Measurements from ENCODE around the gene IRAK2. TPM values are rescaled to one million over a fixed set of nuclear protein-coding genes. Genes with fewer than 3 reads are reported as not detected.
A peak's percentile ranks its signal among the peaks of the same experiment; 100 is the strongest.

The IRAK2 gene
- total RNA-seq, 1 experiment from 2014 or later = 0.61 TPM

GRCh38 chr3:10232137-10232536 lies 67.4 kb downstream of the IRAK2 start:
- no peaks in the 10 kb centered on the region for H3K79me1 ChIP-seq (ENCODE audit: insufficient read depth, low read depth, low read length, poor library complexity, severe bottlenecking)
- no peak overlapping the region for H3K14ac ChIP-seq (ENCODE audit: insufficient read depth, low read length)
- no peaks in the 10 kb centered on the region for H3K23me2 ChIP-seq (ENCODE audit: insufficient read length, low read depth, low read length, poor library complexity, severe bottlenecking)
- H3T11ph ChIP-seq (ENCODE audit: low read length) = no peak overlapping the region
- H3K4ac ChIP-seq (ENCODE audit: low read depth, low read length) = no peak overlapping the region
- no peaks in the 10 kb centered on the region for H4K20me1 ChIP-seq (ENCODE audit: control insufficient read depth, insufficient read depth, insufficient read length)
- H3K79me2 ChIP-seq (ENCODE audit: insufficient read depth, low read length) = no peaks in the 10 kb centered on the region
- no peak overlapping the region for H4K5ac ChIP-seq (ENCODE audit: insufficient read length, low read depth, low read length)
- H3K4me1 Mint-ChIP-seq = peaks cover 0 to 12% of the 10 kb centered on the region in 2 experiments; a peak in 3 of 4 replicates
- H3K9me3 Mint-ChIP-seq = peaks cover 1 to 7% of the 10 kb centered on the region in 2 experiments; a peak in 2 of 5 replicates
- no peak overlapping the region for H2AFZ ChIP-seq (ENCODE audit: low read length)
- H2BK5ac ChIP-seq (ENCODE audit: insufficient read length, low read length) = no peak overlapping the region
- 0 out of 7 replicates have a peak overlapping the region, but pooled peaks of 1 of the 3 experiments have one; percentile 20 for H3K27ac Mint-ChIP-seq
- no peaks in the 10 kb centered on the region for H3K27me3 ChIP-seq (ENCODE audit: insufficient read depth, low read length)
- H3K18ac ChIP-seq (ENCODE audit: insufficient read length, low read depth, low read length) = no peak overlapping the region
- no peaks in the 10 kb centered on the region for H3K4me1 ChIP-seq (ENCODE audit: insufficient read depth, low read length)
- H3K27me3 Mint-ChIP-seq (ENCODE audit: low read depth) = peaks cover 2% of the 10 kb centered on the region
- peaks cover 0 to 8% (median 2%) of the 10 kb centered on the region in 3 experiments; a peak in 4 of 7 replicates for H3K36me3 Mint-ChIP-seq (ENCODE audit: insufficient read depth in 1 of 3, low read depth in 3 of 3)
- H2BK15ac ChIP-seq (ENCODE audit: low read depth, low read length) = no peak overlapping the region
- H3K23ac ChIP-seq (ENCODE audit: insufficient read length, low read depth, low read length) = no peak overlapping the region
- H2BK20ac ChIP-seq (ENCODE audit: low read depth, low read length, poor library complexity, severe bottlenecking) = no peak overlapping the region
- TF ChIP-seq CTCF (conservative IDR thresholded peaks at IDR 0.05) = no peak
- H3K9me3 ChIP-seq (ENCODE audit: control insufficient read depth, low read depth, low read length) = no peaks in the 10 kb centered on the region
- H3K27ac ChIP-seq (ENCODE audit: insufficient read length, low read depth, low read length) = no peak overlapping the region
- H3K56ac ChIP-seq (ENCODE audit: insufficient read length, low read depth, low read length) = no peak overlapping the region
- no peak overlapping the region for H2BK12ac ChIP-seq (ENCODE audit: insufficient read length, low read depth, low read length)
- H2AK5ac ChIP-seq (ENCODE audit: insufficient read length, low read length) = no peak overlapping the region
- no peak overlapping the region for H2BK120ac ChIP-seq (ENCODE audit: low read depth, low read length, poor library complexity, severe bottlenecking)
- H3K9ac ChIP-seq (ENCODE audit: extremely low read depth, insufficient read length, low read length) = no peak overlapping the region
- no peak overlapping the region for H3K4me2 ChIP-seq (ENCODE audit: insufficient read depth, insufficient read length, low read length)
- no peak overlapping the region for H4K8ac ChIP-seq (replicated peaks; ENCODE audit: insufficient read length, low read depth, low read length)
- no peak overlapping the region for H4K91ac ChIP-seq (ENCODE audit: insufficient read length, low read depth, low read length)
- no peak overlapping the region for H3K4me3 Mint-ChIP-seq
- no CpG with 5 or more reads among the region's 7 CpGs for WGBS (ENCODE audit: extremely low coverage, insufficient read length, low lambda C conversion rate)
- DNase-seq = no peak

Measured in H9 (cell line).